DMS 273 (cell line): ENCODE data around the gene NKX2-8.
"Not testable (repeated sequence)": the region's sequence is repeated elsewhere in the genome, so short reads cannot be mapped to it uniquely, and the experiment has no call there.

Experiments
- DNase-seq: peaks from one replicate; lab custom pipeline; 2025; ENCODE audit not compliant: unreplicated experiment; lab: John Stamatoyannopoulos, UW

The NKX2-8 gene

GRCh38 chr14:36580141-36580855, 2.1 kb downstream of the NKX2-8 start:
- DNase-seq, result no peak

- peak; percentile 13 for DNase-seq
These were observed 2.8 kb downstream of the NKX2-8 start for GRCh38 chr14:36579573-36580140.

- no peak for DNase-seq
These were observed 3.3 kb downstream of the NKX2-8 start for GRCh38 chr14:36579001-36579555.

GRCh38 chr14:36570065-36570464, 12.3 kb downstream of the NKX2-8 start:
- DNase-seq, result no peak

DNA sequence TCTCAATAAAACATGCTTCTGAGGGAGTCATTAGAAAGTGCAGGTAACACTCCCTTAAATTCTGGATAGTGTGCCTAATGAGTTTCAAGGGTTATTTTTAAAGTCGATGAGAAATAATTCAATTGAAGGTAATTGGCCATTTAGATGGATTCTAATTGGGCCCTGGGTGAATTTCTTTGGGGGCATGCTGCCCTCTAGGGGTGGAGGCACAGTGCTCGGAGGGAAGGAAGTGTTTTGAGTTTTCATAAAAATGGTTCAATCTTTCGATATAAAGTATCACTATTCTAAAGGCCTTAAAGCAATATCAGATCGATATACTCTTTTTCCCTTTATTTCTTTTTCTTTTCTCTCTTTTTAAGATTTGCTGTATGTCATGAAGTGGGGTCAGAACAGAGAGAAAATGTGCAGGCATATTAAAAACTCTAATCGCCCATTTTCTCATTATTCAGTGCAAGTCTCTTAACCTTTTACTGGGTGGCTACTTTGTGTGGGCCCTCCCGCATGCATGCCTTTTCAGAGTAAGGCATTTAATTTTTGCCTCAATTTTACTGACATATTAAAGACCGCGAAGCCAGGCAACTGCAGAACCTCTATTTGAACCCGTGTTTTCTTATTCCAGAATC, 25.5 kb downstream of the NKX2-8 start:
- peak; percentile 65 for DNase-seq

GRCh38 chr14:36555998-36556743, 26.2 kb downstream of the NKX2-8 start:
- DNase-seq, result no peak

- DNase-seq, result peak; percentile 70
These were observed 28.7 kb downstream of the NKX2-8 start for GRCh38 chr14:36553656-36554260.

DNA sequence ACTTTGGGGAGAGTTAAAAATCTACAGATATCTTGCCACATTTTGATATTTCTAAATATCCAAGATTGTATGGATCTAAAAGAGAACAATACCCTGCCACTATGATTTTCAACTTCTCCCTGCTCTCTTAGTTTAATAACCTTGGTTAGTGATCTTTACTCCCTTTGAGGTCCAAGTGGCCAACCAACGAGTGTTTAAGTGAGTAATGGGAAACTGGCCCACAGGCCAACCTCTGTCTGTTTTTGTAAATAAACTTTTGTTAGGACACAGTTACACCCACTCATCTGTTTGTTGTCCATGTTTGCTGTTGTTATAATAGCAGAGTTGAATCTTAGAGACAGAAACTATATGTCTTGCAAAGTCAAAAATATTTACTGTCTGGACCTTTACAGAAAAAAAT, 31.5 kb downstream of the NKX2-8 start:
- no peak for DNase-seq

DNA sequence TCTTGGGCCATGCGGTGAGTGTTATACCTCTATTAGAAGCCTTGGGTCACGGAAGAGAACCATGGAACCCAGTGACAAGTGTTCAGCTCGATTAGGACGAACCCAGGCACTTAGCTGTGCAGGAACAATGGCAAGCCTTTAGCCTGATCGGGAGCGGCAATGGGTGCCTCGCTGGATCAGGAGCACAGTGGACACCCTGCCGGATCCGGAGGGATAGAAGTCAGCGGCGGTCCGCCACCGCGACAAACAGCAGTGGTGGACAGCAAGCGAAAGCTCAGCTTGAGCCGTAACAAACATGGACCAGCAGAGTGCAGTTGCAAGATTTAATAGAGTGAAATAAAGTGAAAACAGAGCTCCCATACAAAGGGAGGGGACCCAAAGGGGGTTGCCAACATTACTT, 38.1 kb downstream of the NKX2-8 start:
- not testable (repeated sequence) for DNase-seq

DNA sequence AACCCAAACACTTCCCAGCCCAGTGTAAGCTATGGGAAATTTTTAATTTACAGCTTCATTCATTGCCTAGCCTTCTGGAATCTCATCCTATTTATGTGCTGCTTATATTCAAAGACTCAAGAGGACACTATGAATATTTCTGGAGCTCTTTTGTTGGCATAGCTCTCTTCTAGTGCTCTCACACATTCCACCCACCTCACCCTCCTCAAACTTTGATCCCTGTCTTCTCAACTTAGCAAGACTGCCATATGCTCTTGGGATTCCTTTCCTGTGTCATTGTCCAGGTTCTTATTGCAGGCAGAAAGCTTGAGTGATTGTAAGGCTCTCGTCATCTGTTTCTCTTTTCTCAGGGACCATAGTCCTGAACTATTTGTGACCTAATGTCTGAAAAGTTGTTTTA, 44.4 kb downstream of the NKX2-8 start:
- DNase-seq, result no peak
